A673 (cell line): ENCODE data around the gene PPP1R14D. TPM values are rescaled to one million over a fixed set of nuclear protein-coding genes. Genes with fewer than 3 reads are reported as not detected.
"Not testable (repeated sequence)": the region's sequence is repeated elsewhere in the genome, so short reads cannot be mapped to it uniquely, and the experiment has no call there.

Experiments
- BruUV-seq: library from RNA; stranded (reverse); fragments of 400-500 nt; replicated peaks from 2 replicates; lab custom pipeline; 2021; lab: Mats Ljungman, UMichigan
- CTCF ChIA-PET: fragments of 300-600 bp; sonication (Branson Sonifier 250); formaldehyde crosslinking; loops from one replicate; lab custom pipeline; 2022; ENCODE audit warnings: antibody characterized with exemption; lab: Charles Lee
- POLR2A ChIA-PET: fragments of 300-600 bp; sonication (Branson Sonifier 250); formaldehyde crosslinking; loops from one replicate; lab custom pipeline; 2022; ENCODE audit warnings: antibody characterized with exemption; ENCODE audit not compliant: low non-redundant PET; lab: Charles Lee
- DNase-seq: peaks from one replicate; pipeline ENCODE4 v3.0.0-alpha.2; 2015; ENCODE audit warnings: low spot score
- H3K27ac ChIP-seq: fragments of 200-600 bp; sonication (generic); 2 replicates; pipeline ENCODE4 v1.5.1; 2016; ENCODE audit warnings: mixed run types, low read depth, mild to moderate bottlenecking, mixed read lengths, antibody characterized with exemption, low read length; ENCODE audit not compliant: poor library complexity, severe bottlenecking
- H3K27me3 ChIP-seq: fragments of 200-600 bp; sonication (generic); replicated peaks from 2 replicates; pipeline ENCODE4 v1.6.1; 2017; ENCODE audit warnings: mixed run types, low read depth, mild to moderate bottlenecking, mixed read lengths, antibody characterized with exemption, low read length; ENCODE audit not compliant: insufficient read depth, poor library complexity
- H3K36me3 ChIP-seq: fragments of 200-600 bp; sonication (generic); 2 replicates; pipeline ENCODE4 v1.6.1; 2016; ENCODE audit warnings: mixed run types, mild to moderate bottlenecking, mixed read lengths, antibody characterized with exemption, low read length; ENCODE audit not compliant: insufficient read depth, poor library complexity, severe bottlenecking
- H3K4me1 ChIP-seq: fragments of 200-600 bp; sonication (generic); 2 replicates; pipeline ENCODE4 v1.6.1; 2017; ENCODE audit warnings: mixed run types, mild to moderate bottlenecking, mixed read lengths, antibody characterized with exemption, low read length; ENCODE audit not compliant: insufficient read depth, poor library complexity, severe bottlenecking
- H3K4me3 ChIP-seq: fragments of 200-600 bp; sonication (generic); 2 replicates; pipeline ENCODE4 v1.5.1; 2016; ENCODE audit warnings: low read depth, mixed run types, mild to moderate bottlenecking, mixed read lengths, low read length; ENCODE audit not compliant: poor library complexity, severe bottlenecking
- H3K9me3 ChIP-seq: fragments of 200-600 bp; sonication (generic); 2 replicates; pipeline ENCODE4 v1.6.1; 2016; ENCODE audit warnings: mixed run types, low read depth, mild to moderate bottlenecking, mixed read lengths, antibody characterized with exemption, low read length; ENCODE audit not compliant: poor library complexity, severe bottlenecking
- CTCF ChIP-seq: fragments of 300-800, 200-600 bp; sonication (generic); conservative IDR thresholded peaks from 2 replicates; pipeline ENCODE4 v1.5.1; 2017; ENCODE audit warnings: low read depth, mild to moderate bottlenecking, antibody characterized with exemption, low read length, moderate library complexity, mixed read lengths
- EZH2 ChIP-seq: fragments of 200-600 bp; sonication (generic); IDR thresholded peaks from 2 replicates; pipeline ENCODE4 v1.6.1; 2017; ENCODE audit warnings: borderline replicate concordance, low read depth, mild to moderate bottlenecking, mixed read lengths, antibody characterized with exemption, low read length; ENCODE audit not compliant: poor library complexity, severe bottlenecking
- intact Hi-C: fragments of 100-400 bp; cut with micrococcal nuclease; formaldehyde crosslinking; loops from one replicate; pipeline ENCODE4 v1.10.0; 2022; ENCODE audit not compliant: unreplicated experiment
- total RNA-seq: library from RNA; stranded (reverse); gene quantifications from 2 replicates; pipeline ENCODE4 v1.2.3, GENCODE V29; 2021

Gene PPP1R14D
- total RNA-seq, 1 experiment from 2014 or later: not detected

- Histone ChIP-seq H3K36me3 (no peaks in the 10 kb centered on the region), H3K27me3 (no peaks in the 10 kb centered on the region), H3K9me3 (no peaks in the 10 kb centered on the region), H3K27ac (no peak overlapping the region), H3K4me1 (peaks cover 4% of the 10 kb centered on the region), H3K4me3 (no peak overlapping the region)
- intact Hi-C loops: no loop called here
- POLR2A ChIA-PET: no interaction called here
- CTCF ChIA-PET: interaction anchor here (0.9 to 2.5 kb wide), 3 partner anchors 10 to 23 kb away, joined by 3 to 19 read pairs (median 5); no protein-coding TSS in a partner anchor
- TF ChIP-seq CTCF: no peak
- no peak for TF ChIP-seq EZH2
- no TSS peak for BruUV-seq
- no peak for DNase-seq
Measured at GRCh38 chr15:40869686-40870085, 41.2 kb upstream of the PPP1R14D start.

DNA sequence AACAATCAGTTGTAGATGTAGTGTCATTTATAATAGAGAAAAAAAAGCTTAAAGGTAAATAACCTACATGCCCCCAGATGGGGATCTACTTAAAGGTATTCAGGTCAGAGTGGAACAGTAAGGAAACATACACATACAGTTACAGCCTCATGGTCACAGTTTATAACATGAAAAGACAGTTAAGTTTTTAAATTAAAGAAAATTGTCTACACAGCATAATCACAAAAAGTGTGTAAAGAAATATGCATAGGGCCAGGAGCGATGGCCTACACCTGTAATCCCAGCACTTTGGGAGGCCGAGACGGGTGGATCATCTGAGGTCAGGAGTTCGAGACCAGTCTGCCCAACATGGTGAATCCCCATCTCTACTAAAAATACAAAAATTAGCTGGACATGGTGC is 38.7 kb upstream of the PPP1R14D start:
- ChIA-PET CTCF (no interaction called here), POLR2A (no interaction called here)
- no peaks in the 10 kb centered on the region for H3K9me3 ChIP-seq

GRCh38 chr15:40863660-40864270 is 35.3 kb upstream of the PPP1R14D start:
- H3K36me3 ChIP-seq: no peaks in the 10 kb centered on the region
- POLR2A ChIA-PET: no interaction called here
- no TSS peak for BruUV-seq
- H3K27me3 ChIP-seq: no peaks in the 10 kb centered on the region
- peaks cover 3% of the 10 kb centered on the region for H3K4me1 ChIP-seq
- intact Hi-C loops: no loop called here
- no peak overlapping the region for H3K4me3 ChIP-seq
- CTCF ChIA-PET: interaction anchor here (1.0 kb wide), 1 partner anchor 10 kb away, joined by 4 read pairs; the partner anchor contains the start of gene RHOV
- no peak overlapping the region for H3K27ac ChIP-seq
- H3K9me3 ChIP-seq: no peaks in the 10 kb centered on the region
- TF ChIP-seq EZH2: no peak
- TF ChIP-seq CTCF: no peak
- no peak for DNase-seq

More for the DNA sequence above, 38.7 kb upstream of the PPP1R14D start:
- H3K27me3 ChIP-seq: no peaks in the 10 kb centered on the region
- no peaks in the 10 kb centered on the region for H3K4me1 ChIP-seq
- DNase-seq: no peak
- TF ChIP-seq EZH2: no peak
- no peak for TF ChIP-seq CTCF
- H3K27ac ChIP-seq: no peak overlapping the region
- BruUV-seq: no TSS peak
- intact Hi-C loops: no loop called here
- H3K4me3 ChIP-seq: no peak overlapping the region
- no peaks in the 10 kb centered on the region for H3K36me3 ChIP-seq

DNA sequence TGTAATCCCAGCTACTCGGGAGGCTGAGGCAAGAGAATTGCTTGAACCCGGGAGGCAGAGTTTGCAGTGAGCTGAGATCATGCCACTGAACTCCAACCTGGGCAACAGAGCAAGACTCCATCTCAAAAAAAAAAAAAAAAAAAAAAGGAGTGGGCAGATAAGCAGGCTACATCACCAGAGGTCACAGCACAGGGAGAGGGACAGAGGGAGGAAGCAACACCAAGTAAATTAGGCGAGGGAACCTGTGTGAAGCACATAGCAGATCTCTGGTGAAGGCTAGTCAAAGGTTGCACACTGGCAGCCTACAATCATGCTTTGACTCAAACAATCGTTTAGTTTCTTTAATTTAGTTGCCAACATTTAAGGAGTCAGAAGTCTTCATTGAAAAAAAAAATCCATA is 32.6 kb upstream of the PPP1R14D start:
- peaks cover 18% of the 10 kb centered on the region for H3K4me1 ChIP-seq
- CTCF ChIA-PET: interaction anchor here (0.7 kb wide), 1 partner anchor 12 kb away, joined by 7 read pairs; no protein-coding TSS in a partner anchor
- H3K4me3 ChIP-seq, POLR2A ChIA-PET, H3K9me3 ChIP-seq, DNase-seq, BruUV-seq, intact Hi-C loops, H3K27me3 ChIP-seq, H3K36me3 ChIP-seq, H3K27ac ChIP-seq: not testable (repeated sequence)
